Measurements from ENCODE around the gene FAM193A. TPM values are rescaled to one million over a fixed set of nuclear protein-coding genes. Genes with fewer than 3 reads are reported as not detected.
"Not testable (repeated sequence)": the region's sequence is repeated elsewhere in the genome, so short reads cannot be mapped to it uniquely, and the experiment has no call there.

Gene FAM193A
- total RNA-seq, 4 donors from 2014 or later, result 16.7 to 18.9 (median 18.0) TPM

- Histone ChIP-seq H3K9me3 (no peaks in the 10 kb centered on the region), H3K36me3 (no peaks in the 10 kb centered on the region), H3K27ac (no peak overlapping the region), H3K4me1 (peaks cover 12 to 14% of the 10 kb centered on the region in 2 donors), H3K4me3 (no peak overlapping the region), H3K27me3 (no peaks in the 10 kb centered on the region)
- in situ Hi-C loops (cut with MboI; ENCODE audit: low sequenced_read_pairs in 4 of 4), result loop anchor here in 1 of 4 donors (25.0 kb wide), 1 partner anchor 180 kb away; no protein-coding TSS in a partner anchor
- TF ChIP-seq CTCF (IDR thresholded peaks at IDR 0.05 in 4 of 5, conservative IDR thresholded peaks at IDR 0.05 in 1 of 5), result no peak
- TF ChIP-seq POLR2A (IDR thresholded peaks at IDR 0.05), result no peak
- ATAC-seq (no peak), DNase-seq (no peak)
- intact Hi-C loops (cut with DNase I; ENCODE audit: low total_unique reads), result loop anchor here (2.0 to 10.0 kb wide), 5 partner anchors 85 to 493 kb away; partner anchors contain the start of genes ADD1, CFAP99, GRK4 and MXD4
These were observed 221.0 kb downstream of the FAM193A start for GRCh38 chr4:2757426-2757825.

GRCh38 chr4:2761035-2761923, 224.8 kb downstream of the FAM193A start:
- H3K27me3 ChIP-seq, result no peaks in the 10 kb centered on the region
- H3K36me3 ChIP-seq, result no peaks in the 10 kb centered on the region
- no peak overlapping the region for H3K4me3 ChIP-seq
- no peak for ATAC-seq
- TF ChIP-seq CTCF (IDR thresholded peaks at IDR 0.05 in 4 of 5, conservative IDR thresholded peaks at IDR 0.05 in 1 of 5), result no peak
- TF ChIP-seq POLR2A (IDR thresholded peaks at IDR 0.05), result no peak
- peaks cover 0 to 4% of the 10 kb centered on the region in 2 donors for H3K4me1 ChIP-seq
- H3K9me3 ChIP-seq, result no peaks in the 10 kb centered on the region
- in situ Hi-C loops (cut with MboI; ENCODE audit: low sequenced_read_pairs in 4 of 4) (loop anchor here in 1 of 4 donors (25.0 kb wide), 1 partner anchor 176 kb away; no protein-coding TSS in a partner anchor), intact Hi-C loops (cut with DNase I; ENCODE audit: low total_unique reads) (loop anchor here (10.0 kb wide), 1 partner anchor 104 kb away; no protein-coding TSS in a partner anchor)
- H3K27ac ChIP-seq, result no peak overlapping the region
- no peak for DNase-seq

- Histone ChIP-seq H3K27me3 (no peaks in the 10 kb centered on the region), H3K36me3 (no peaks in the 10 kb centered on the region), H3K4me3 (no peak overlapping the region), H3K9me3 (no peaks in the 10 kb centered on the region), H3K27ac (no peak overlapping the region), H3K4me1 (no peaks in the 10 kb centered on the region)
- intact Hi-C loops (cut with DNase I; ENCODE audit: low total_unique reads), result loop anchor here (10.0 kb wide), 1 partner anchor 103 kb away; no protein-coding TSS in a partner anchor
- in situ Hi-C loops (cut with MboI; ENCODE audit: low sequenced_read_pairs in 4 of 4), result loop anchor here in 1 of 4 donors (25.0 kb wide), 1 partner anchor 175 kb away; no protein-coding TSS in a partner anchor
- DNase-seq (no peak), ATAC-seq (no peak)
- no peak for TF ChIP-seq CTCF (IDR thresholded peaks at IDR 0.05 in 4 of 5, conservative IDR thresholded peaks at IDR 0.05 in 1 of 5)
- no peak for TF ChIP-seq POLR2A (IDR thresholded peaks at IDR 0.05)
These were observed 225.6 kb downstream of the FAM193A start for GRCh38 chr4:2762048-2762447.

- in situ Hi-C loops (cut with MboI; ENCODE audit: low sequenced_read_pairs in 4 of 4), result loop anchor here in 1 of 4 donors (25.0 kb wide), 1 partner anchor 175 kb away; no protein-coding TSS in a partner anchor
- not testable (repeated sequence) for DNase-seq, H3K4me1 ChIP-seq, ATAC-seq, H3K9me3 ChIP-seq, H3K4me3 ChIP-seq, H3K27ac ChIP-seq, H3K27me3 ChIP-seq, H3K36me3 ChIP-seq
- intact Hi-C loops (cut with DNase I; ENCODE audit: low total_unique reads), result loop anchor here (10.0 kb wide), 1 partner anchor 102 kb away; no protein-coding TSS in a partner anchor
These were observed 226.3 kb downstream of the FAM193A start for GRCh38 chr4:2762486-2763370.

Measured in gastrocnemius medialis (tissue), 4 donors.